Cardiac fibroblast (primary cell): ENCODE data around the gene MROH2A.

Source experiments
- DNase-seq, 2 donors: peaks; one replicate each; pipeline versions ENCODE4 v3.0.0 to v3.0.0-alpha.2; 2010; ENCODE audit warnings: low read depth in 2 of 2
- H3K4me3 ChIP-seq, 2 donors: replicated peaks in 1 of 2; 1 replicate in 1 of 2; 2 replicates in 1 of 2; pipeline ENCODE4 v1.5.1; 2011; ENCODE audit warnings: low read depth in 2 of 2, low read length in 2 of 2, mild to moderate bottlenecking in 2 of 2, moderate library complexity in 1 of 2
- CTCF ChIP-seq: IDR thresholded peaks from one replicate; pipeline ENCODE4 v1.5.1; 2011; ENCODE audit warnings: low read depth, mild to moderate bottlenecking, low read length, inconsistent platforms

Gene MROH2A

GRCh38 chr2:233841183-233841582 lies 63.1 kb downstream of the MROH2A start:
- no peak overlapping the region for H3K4me3 ChIP-seq
- DNase-seq, result no peak
- no peak for TF ChIP-seq CTCF

GRCh38 chr2:233844064-233844807 lies 66.1 kb downstream of the MROH2A start:
- TF ChIP-seq CTCF, result no peak
- DNase-seq, result no peak
- no peak overlapping the region for H3K4me3 ChIP-seq

GRCh38 chr2:233844836-233845235 lies 66.7 kb downstream of the MROH2A start:
- H3K4me3 ChIP-seq, result no peak overlapping the region
- TF ChIP-seq CTCF, result no peak
- DNase-seq, result no peak

- no peak for DNase-seq
- TF ChIP-seq CTCF, result no peak
- H3K4me3 ChIP-seq, result no peak overlapping the region
These were observed 67.4 kb downstream of the MROH2A start for GRCh38 chr2:233845301-233846060.

GRCh38 chr2:233846387-233847247 lies 68.5 kb downstream of the MROH2A start:
- no peak for TF ChIP-seq CTCF
- no peak overlapping the region for H3K4me3 ChIP-seq
- DNase-seq, result peak in 1 of 2 donors; percentile 46

GRCh38 chr2:233847248-233847898 lies 69.2 kb downstream of the MROH2A start:
- no peak for DNase-seq
- TF ChIP-seq CTCF, result no peak
- no peak overlapping the region for H3K4me3 ChIP-seq
